HG03442 (cell line): ENCODE measurements around the gene NIFK.
"Not testable (repeated sequence)": the region's sequence is repeated elsewhere in the genome, so short reads cannot be mapped to it uniquely, and the experiment has no call there.

Experiments used
- ATAC-seq: cut with Tn5 transposase; IDR thresholded peaks from one replicate; pipeline ENCODE4 v1.9.1; 2021; ENCODE audit warnings: mild to moderate bottlenecking, moderate library complexity; ENCODE audit not compliant: unreplicated experiment

The NIFK gene

GRCh38 chr2:121697108-121697631, 39.5 kb downstream of the NIFK start:
- no peak for ATAC-seq

GRCh38 chr2:121696410-121696930, 40.2 kb downstream of the NIFK start:
- no peak for ATAC-seq

DNA sequence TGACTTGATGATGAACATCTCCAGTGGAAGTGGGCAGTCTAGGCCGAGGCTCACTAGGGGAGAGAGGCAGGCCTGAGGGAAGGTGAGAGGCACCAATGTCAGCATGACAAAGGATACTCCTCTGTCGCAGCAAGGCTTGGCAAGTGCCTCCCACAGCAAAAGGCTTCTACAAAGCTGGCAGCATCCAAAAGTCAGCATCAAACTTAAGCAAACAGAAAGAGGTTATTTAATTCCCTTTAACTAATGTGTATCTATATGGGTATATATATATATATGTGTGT, 41.6 kb downstream of the NIFK start:
- ATAC-seq, result no peak

GRCh38 chr2:121694398-121695170, 42.1 kb downstream of the NIFK start:
- ATAC-seq, result no peak

- ATAC-seq, result not testable (repeated sequence)
These were observed 46.1 kb downstream of the NIFK start for GRCh38 chr2:121690572-121690971.

DNA sequence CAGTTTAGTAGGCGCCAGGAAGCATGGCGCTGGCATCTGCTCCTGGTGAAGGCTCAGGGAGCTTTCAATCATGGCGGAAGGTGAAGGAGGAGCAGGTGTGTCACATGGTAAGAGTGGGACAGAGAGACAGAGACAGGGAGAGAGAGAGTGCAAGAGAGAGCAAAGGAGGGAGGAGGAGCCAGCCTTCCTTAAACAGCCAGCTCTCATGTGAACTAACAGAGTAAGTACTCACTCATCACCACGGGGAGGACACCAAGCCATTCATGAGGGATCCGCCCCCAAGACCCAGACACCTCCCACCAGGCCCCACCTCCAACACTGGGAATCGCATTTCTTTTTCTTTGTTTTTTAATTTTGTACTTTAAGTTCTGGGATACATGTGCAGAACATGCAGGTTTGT, 46.6 kb downstream of the NIFK start:
- ATAC-seq, result no peak

- ATAC-seq, result no peak
These were observed 47.3 kb downstream of the NIFK start for GRCh38 chr2:121689356-121689755.

DNA sequence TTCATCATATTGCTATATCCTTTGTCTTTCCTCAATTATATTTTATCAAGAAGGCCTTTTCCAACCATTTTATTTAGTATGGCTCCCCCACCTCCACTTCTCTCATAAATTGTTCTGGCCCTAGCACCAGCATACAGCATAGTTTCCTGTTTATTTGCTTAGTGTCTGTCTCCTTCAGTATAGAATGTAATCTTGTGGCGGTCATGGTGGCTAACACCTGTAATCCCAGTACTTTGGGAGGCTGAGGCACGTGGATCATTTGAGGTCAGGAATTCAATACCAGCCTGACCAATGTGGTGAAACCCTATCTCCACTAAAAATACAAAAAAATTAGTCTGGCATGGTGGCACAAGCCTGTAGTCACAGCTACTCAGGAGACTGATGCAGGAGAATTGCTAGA, 47.9 kb downstream of the NIFK start:
- ATAC-seq, result no peak

- no peak for ATAC-seq
These were observed 49.8 kb downstream of the NIFK start for GRCh38 chr2:121686902-121687301.

GRCh38 chr2:121686218-121686617, 50.5 kb downstream of the NIFK start:
- ATAC-seq, result no peak

GRCh38 chr2:121682396-121683298, 54.0 kb downstream of the NIFK start:
- ATAC-seq, result no peak

GRCh38 chr2:121677855-121678254, 58.8 kb downstream of the NIFK start:
- ATAC-seq, result no peak
